Pancreas (tissue), 10 donors: ENCODE measurements around the gene SELENOM. TPM values are rescaled to one million over a fixed set of nuclear protein-coding genes. Genes with fewer than 3 reads are reported as not detected.

ENCODE experiments used
- ATAC-seq, 4 donors: fragments of 200-7000 bp; cut with Tn5 transposase; one replicate each; pipeline versions ENCODE4 v1.8.0 to v1.9.1; 2020; ENCODE audit warnings: mild to moderate bottlenecking in 4 of 4, moderate library complexity in 4 of 4
- DNase-seq, 6 donors: peaks; one replicate each; pipeline ENCODE4 v3.0.0-alpha.2; 2020
- FAIRE-seq: peaks from 2 replicates; lab custom pipeline; 2012; peaks lifted over from hg19 to GRCh38; lab: Jason Lieb, UNC
- H3K27ac ChIP-seq, 4 donors: fragments of 200-600 bp; sonication (generic); 1 replicate in 3 of 4; 2 replicates in 1 of 4; pipeline versions ENCODE4 v1.5.0 to v1.8.0; 2020
- H3K27me3 ChIP-seq, 4 donors: fragments of 200-600 bp; one replicate each; pipeline ENCODE4 v1.8.0; 2021
- H3K36me3 ChIP-seq, 3 donors: fragments of 200-600 bp; sonication (generic) in 1 of 3; one replicate each; pipeline versions ENCODE4 v1.5.0 to v1.8.0; 2020 to 2021
- H3K4me1 ChIP-seq, 3 donors: fragments of 200-600 bp; one replicate each; pipeline ENCODE4 v1.8.0; 2021
- H3K4me3 ChIP-seq, 4 donors: fragments of 200-600 bp; sonication (generic) in 2 of 4; one replicate each; pipeline versions ENCODE4 v1.5.0 to v1.8.0; 2020 to 2021
- H3K9me3 ChIP-seq, 4 donors: fragments of 200-600 bp; one replicate each; pipeline ENCODE4 v1.8.0; 2021
- WGBS, 2 donors: extraction: QIAGEN DNeasy Blood & Tissue Kit; methylation state at CpG; one replicate each; pipeline ENCODE4 v1.1.7; 2013; 5-methylcytosine and 5-hydroxymethylcytosine counted together
- intact Hi-C, 3 donors: fragments of 100-400 bp; cut with DNase I; formaldehyde crosslinking; loops; one replicate each; pipeline versions ENCODE4 v1.11.1 to v1.14.2; 2022
- polyA plus RNA-seq, 2 donors: library from polyadenylated mRNA; stranded (reverse); fragments of 200-250 nt; gene quantifications; one replicate each; pipeline ENCODE4 v1.2.3, GENCODE V29; 2013
- total RNA-seq, 6 donors: library from RNA; stranded (reverse); fragmentation: NEBNext Ultra II Directional in 4 of 6; extraction: Animal tissue kit (Norgen Biotek cat#: 25700) in 4 of 6; gene quantifications; one replicate each; pipeline versions ENCODE4 v1.2.1 to v1.2.4, GENCODE V29; 2021 to 2023
- TF ChIP-seq, protein P1 (sequence below), 4 donors: fragments of 200-600 bp; sonication (generic) in 3 of 4; IDR thresholded peaks; one replicate each; pipeline versions ENCODE4 v1.5.0 to v1.8.0; 2021; ENCODE audit warnings: antibody characterized with exemption in 4 of 4
- donor health status: healthy with polysubstance abuse.
- donor health status: DM: no; HTN: no; CAD: no; lungs with moderate emphysema.
- donor health status: DM: no; HTN: no; CAD: no.
- donor health status: control.
- donor health status: control.
- donor health status: Bipolar disorder and iron deficiency.
- donor health status: DM: yes; HTN: yes; CAD: no.
- donor health status: DM: no; HTN: no; CAD: no.
- donor health status: DM: no; HTN: no; CAD: no.
- donor health status: DM: yes; HTN: yes; CAD: no.

SELENOM gene
- total and polyA plus RNA-seq, 8 donors: 46.1 to 118 (median 59.3) TPM

DNA sequence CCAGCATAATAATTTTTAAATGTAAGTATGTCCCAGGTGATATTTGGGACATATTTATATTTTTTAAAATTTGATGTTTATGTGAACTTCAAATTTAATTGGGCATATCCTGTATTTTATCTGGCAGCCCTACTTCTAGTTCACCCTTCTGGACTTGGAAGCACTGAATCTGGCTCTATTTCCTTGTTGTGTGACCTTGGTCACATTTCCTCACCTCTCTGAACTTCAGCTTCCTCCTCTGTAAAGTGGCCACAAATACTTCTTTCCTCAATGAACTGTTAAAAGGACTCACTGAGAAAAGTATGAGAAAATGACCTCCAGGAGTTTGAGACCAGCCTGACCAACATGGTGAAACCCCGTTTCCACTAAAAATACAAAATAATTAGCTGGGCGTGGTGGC, 44.5 kb upstream of the SELENOM start:
- Histone ChIP-seq H3K4me3 (no peak overlapping the region), H3K9me3 (no peaks in the 10 kb centered on the region), H3K4me1 (peaks cover 0 to 2% (median 0%) of the 10 kb centered on the region in 3 donors), H3K27me3 (no peaks in the 10 kb centered on the region), H3K36me3 (no peaks in the 10 kb centered on the region), H3K27ac (no peak overlapping the region)
- TF ChIP-seq, protein P1, sequence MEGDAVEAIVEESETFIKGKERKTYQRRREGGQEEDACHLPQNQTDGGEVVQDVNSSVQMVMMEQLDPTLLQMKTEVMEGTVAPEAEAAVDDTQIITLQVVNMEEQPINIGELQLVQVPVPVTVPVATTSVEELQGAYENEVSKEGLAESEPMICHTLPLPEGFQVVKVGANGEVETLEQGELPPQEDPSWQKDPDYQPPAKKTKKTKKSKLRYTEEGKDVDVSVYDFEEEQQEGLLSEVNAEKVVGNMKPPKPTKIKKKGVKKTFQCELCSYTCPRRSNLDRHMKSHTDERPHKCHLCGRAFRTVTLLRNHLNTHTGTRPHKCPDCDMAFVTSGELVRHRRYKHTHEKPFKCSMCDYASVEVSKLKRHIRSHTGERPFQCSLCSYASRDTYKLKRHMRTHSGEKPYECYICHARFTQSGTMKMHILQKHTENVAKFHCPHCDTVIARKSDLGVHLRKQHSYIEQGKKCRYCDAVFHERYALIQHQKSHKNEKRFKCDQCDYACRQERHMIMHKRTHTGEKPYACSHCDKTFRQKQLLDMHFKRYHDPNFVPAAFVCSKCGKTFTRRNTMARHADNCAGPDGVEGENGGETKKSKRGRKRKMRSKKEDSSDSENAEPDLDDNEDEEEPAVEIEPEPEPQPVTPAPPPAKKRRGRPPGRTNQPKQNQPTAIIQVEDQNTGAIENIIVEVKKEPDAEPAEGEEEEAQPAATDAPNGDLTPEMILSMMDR (IDR thresholded peaks at IDR 0.05): no peak
- WGBS, 2 donors: 78 to 81% methylated on average over 2 of the region's 2 CpGs
- ATAC-seq (no peak), DNase-seq (no peak), FAIRE-seq (no peak)
- intact Hi-C loops: loop anchor here in 1 of 3 donors (10.0 kb wide), 1 partner anchor 207 kb away; no protein-coding TSS in a partner anchor

DNA sequence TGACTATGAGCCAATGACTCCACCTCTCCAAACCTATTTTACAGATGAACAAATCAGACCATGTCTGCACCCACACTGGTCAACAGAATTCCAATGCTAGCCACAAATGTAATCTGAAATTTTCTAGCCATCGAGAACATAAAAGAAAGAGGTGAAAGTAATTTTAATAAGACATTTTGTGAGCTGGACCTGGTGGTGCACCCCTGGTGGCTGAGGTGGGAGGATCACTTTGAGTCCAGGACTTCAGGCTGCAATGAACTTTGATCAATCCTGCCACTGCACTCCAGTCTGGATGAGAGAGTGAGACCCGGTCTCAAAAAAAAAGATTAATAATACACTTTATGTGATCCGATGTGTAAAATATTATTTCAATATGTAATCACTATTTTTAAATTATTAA, 43.2 kb upstream of the SELENOM start:
- Histone ChIP-seq H3K36me3 (no peaks in the 10 kb centered on the region), H3K27me3 (no peaks in the 10 kb centered on the region), H3K4me1 (peaks cover 0 to 2% (median 0%) of the 10 kb centered on the region in 3 donors), H3K27ac (no peak overlapping the region), H3K4me3 (no peak overlapping the region), H3K9me3 (no peaks in the 10 kb centered on the region)
- DNase-seq (no peak), ATAC-seq (no peak), FAIRE-seq (no peak)
- 32 to 38% methylated on average over 3 of the region's 3 CpGs for WGBS, 2 donors
- intact Hi-C loops: loop anchor here in 1 of 3 donors (10.0 kb wide), 1 partner anchor 206 kb away; no protein-coding TSS in a partner anchor
- TF ChIP-seq, protein P1 (IDR thresholded peaks at IDR 0.05): peak in 2 of 4 donors; percentile 8 to 15

DNA sequence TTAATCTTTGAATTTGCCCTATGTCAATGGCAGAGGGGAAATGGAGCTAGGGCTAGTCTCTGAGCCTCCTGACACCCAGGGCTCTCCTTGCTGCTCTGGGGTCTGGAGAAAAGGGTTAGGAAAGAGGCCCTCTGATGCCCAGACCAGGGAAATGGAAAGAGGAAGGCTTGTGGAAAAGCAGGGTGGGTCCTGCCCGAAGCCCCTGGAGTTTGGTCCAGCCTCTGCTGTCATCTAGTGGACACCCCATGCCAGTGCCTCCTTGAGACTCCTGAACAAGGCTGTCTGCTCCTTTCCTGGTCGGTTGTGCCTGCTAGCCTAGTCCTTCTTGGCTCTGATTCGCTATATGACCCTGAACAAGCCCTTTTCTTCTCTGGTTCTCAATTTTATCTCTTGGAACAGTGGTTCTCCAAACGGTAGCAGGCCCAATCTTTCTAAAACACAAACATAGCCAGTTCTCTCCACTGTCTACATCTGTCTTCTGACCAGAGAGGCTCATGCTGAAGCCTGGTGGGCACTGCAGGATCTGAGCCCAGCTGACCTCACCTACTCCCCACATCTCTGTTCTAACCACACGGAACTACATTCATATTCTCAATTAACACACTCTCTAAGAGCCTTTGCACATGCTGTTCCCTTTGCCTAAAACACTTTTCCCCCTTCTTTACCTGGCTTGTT, 41.7 kb upstream of the SELENOM start:
- no peaks in the 10 kb centered on the region for H3K27me3 ChIP-seq
- H3K4me1 ChIP-seq: peaks cover 0 to 2% (median 0%) of the 10 kb centered on the region in 3 donors
- WGBS, 2 donors: 6 to 10% methylated on average over 5 of the region's 5 CpGs
- FAIRE-seq: no peak
- intact Hi-C loops: loop anchor here in 1 of 3 donors (5.0 kb wide), 1 partner anchor 42 kb away; the partner anchor contains the start of gene SELENOM
- peak; percentile 93 to 100 (median 98) for ATAC-seq
- DNase-seq: peak in 5 of 6 donors; percentile 65 to 84 (median 70)
- H3K27ac ChIP-seq: peak overlapping the region in 1 of 4 donors; percentile 22
- H3K9me3 ChIP-seq: no peaks in the 10 kb centered on the region
- TF ChIP-seq, protein P1 (IDR thresholded peaks at IDR 0.05): peak; percentile 67 to 80 (median 75)
- no peak overlapping the region for H3K4me3 ChIP-seq
- H3K36me3 ChIP-seq: no peaks in the 10 kb centered on the region

DNA sequence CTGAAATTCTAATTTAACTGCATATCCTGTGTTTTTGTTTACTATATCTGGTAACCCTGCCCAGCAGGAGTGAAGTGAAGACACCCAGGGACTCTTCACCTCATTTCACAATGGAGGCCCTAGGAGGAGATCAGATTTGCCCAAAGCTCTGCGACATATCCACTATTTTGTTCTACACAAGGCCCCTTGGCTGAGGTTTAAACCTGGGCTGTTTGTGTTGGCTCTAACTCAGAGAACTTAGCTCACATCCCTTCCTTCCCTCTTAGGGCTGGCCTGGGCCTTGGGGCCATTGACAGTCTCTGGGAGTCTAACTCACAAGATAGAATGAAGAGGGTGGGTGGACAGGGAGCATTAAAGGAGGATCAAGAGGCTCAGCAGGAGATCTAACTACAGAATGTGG, 41.1 kb upstream of the SELENOM start:
- Histone ChIP-seq H3K36me3 (no peaks in the 10 kb centered on the region), H3K4me1 (peaks cover 0 to 2% (median 0%) of the 10 kb centered on the region in 3 donors), H3K4me3 (no peak overlapping the region), H3K9me3 (no peaks in the 10 kb centered on the region), H3K27ac (peak overlapping the region in 1 of 4 donors; percentile 22), H3K27me3 (no peaks in the 10 kb centered on the region)
- TF ChIP-seq, protein P1 (IDR thresholded peaks at IDR 0.05): no peak
- WGBS, 2 donors: 87 to 88% methylated on average over 1 of the region's 1 CpG
- intact Hi-C loops: loop anchor here in 1 of 3 donors (5.0 kb wide), 1 partner anchor 41 kb away; the partner anchor contains the start of gene SELENOM
- ATAC-seq (peak; percentile 3 to 44 (median 28)), FAIRE-seq (no peak), DNase-seq (no peak)

DNA sequence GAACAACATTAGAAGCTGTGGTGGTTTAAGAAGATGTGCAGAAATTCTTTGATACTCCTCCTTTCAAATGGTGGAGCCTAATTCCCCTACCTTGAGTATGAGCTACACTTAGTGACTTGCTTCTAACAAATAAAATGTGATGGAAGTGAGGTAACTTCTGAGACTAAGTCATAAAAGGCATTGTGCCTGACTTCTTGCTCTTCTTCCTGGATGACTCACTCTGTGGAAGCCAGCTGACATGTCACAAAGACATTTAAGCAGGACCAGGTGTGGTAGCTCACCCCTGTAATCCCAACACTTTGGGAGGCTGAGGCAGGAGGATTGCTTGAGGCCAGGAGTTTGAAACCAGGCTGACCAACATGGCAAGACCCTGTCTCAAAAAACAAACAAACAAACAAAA, 36.9 kb upstream of the SELENOM start:
- DNase-seq: no peak
- Histone ChIP-seq H3K4me1 (peaks cover 0 to 2% (median 0%) of the 10 kb centered on the region in 3 donors), H3K36me3 (no peaks in the 10 kb centered on the region), H3K27me3 (no peaks in the 10 kb centered on the region), H3K27ac (no peak overlapping the region), H3K4me3 (no peak overlapping the region), H3K9me3 (no peaks in the 10 kb centered on the region)
- no peak for FAIRE-seq
- TF ChIP-seq, protein P1 (IDR thresholded peaks at IDR 0.05): no peak
- intact Hi-C loops: no loop called here
- no peak for ATAC-seq
